ENCODE results near the gene KCNJ4. TPM values are rescaled to one million over a fixed set of nuclear protein-coding genes. Genes with fewer than 3 reads are reported as not detected.

KCNJ4 gene
- polyA plus RNA-seq, 1 donor (not counting 4 experiments of a cell fraction or from before 2014, with no cell fraction given) = not detected

- DNase-seq (ENCODE audit: low read depth, low spot score) (no peak), FAIRE-seq (no peak)
- TF ChIP-seq EZH2 (IDR thresholded peaks at IDR 0.05; ENCODE audit: low read length) (no peak), CTCF (optimal IDR thresholded peaks at IDR 0.05 in 1 of 3, IDR thresholded peaks at IDR 0.05 in 1 of 3, conservative IDR thresholded peaks at IDR 0.05 in 1 of 3; ENCODE audit: extremely low read depth in 1 of 3, insufficient read depth in 2 of 3, low read length in 3 of 3) (no peak)
- Histone ChIP-seq H3K4me2 (ENCODE audit: control insufficient read depth, extremely low read depth, insufficient read depth, low read depth, low read length) (no peak overlapping the region), H3K9me1 (ENCODE audit: control insufficient read depth, extremely low read depth, insufficient read depth, low read length) (no peaks in the 10 kb centered on the region), H3K4me1 (ENCODE audit: control insufficient read depth, extremely low read depth, insufficient read depth, low read length) (no peaks in the 10 kb centered on the region), H4K20me1 (ENCODE audit: control insufficient read depth, extremely low read depth, insufficient read depth, low read length) (no peaks in the 10 kb centered on the region), H3K9me3 (ENCODE audit: control insufficient read depth, low read depth, low read length) (no peaks in the 10 kb centered on the region), H3K36me3 (ENCODE audit: control insufficient read depth in 2 of 2, extremely low read depth in 1 of 2, insufficient read depth in 2 of 2, low read length in 2 of 2) (no peaks in the 10 kb centered on the region), H3K9ac (ENCODE audit: control insufficient read depth, extremely low read depth, insufficient read depth, low read length) (no peak overlapping the region), H3K27me3 (ENCODE audit: control insufficient read depth, extremely low read depth, insufficient read depth, low read length) (peaks cover 16% of the 10 kb centered on the region), H2AFZ (ENCODE audit: control insufficient read depth, low read length) (no peak overlapping the region), H3K79me2 (ENCODE audit: control insufficient read depth, insufficient read depth, low read length) (no peaks in the 10 kb centered on the region), H3K27ac (ENCODE audit: control insufficient read depth, insufficient read depth, low read length) (no peak overlapping the region), H3K4me3 (ENCODE audit: control insufficient read depth in 2 of 3, extremely low read depth in 1 of 3, insufficient read depth in 2 of 3, low read depth in 1 of 3, low read length in 3 of 3) (no peak overlapping the region)
- dilution Hi-C loops (cut with MboI; ENCODE audit: extremely low pct_ligation_motif_present, low sequenced_read_pairs) = no loop called here
These were observed 23.6 kb downstream of the KCNJ4 start for GRCh38 chr22:38431266-38432010.

GRCh38 chr22:38429499-38430068 is 25.4 kb downstream of the KCNJ4 start:
- Histone ChIP-seq H3K4me1 (ENCODE audit: control insufficient read depth, extremely low read depth, insufficient read depth, low read length) (no peaks in the 10 kb centered on the region), H3K9ac (ENCODE audit: control insufficient read depth, extremely low read depth, insufficient read depth, low read length) (no peak overlapping the region), H3K9me3 (ENCODE audit: control insufficient read depth, low read depth, low read length) (no peaks in the 10 kb centered on the region), H3K9me1 (ENCODE audit: control insufficient read depth, extremely low read depth, insufficient read depth, low read length) (no peaks in the 10 kb centered on the region), H3K79me2 (ENCODE audit: control insufficient read depth, insufficient read depth, low read length) (no peaks in the 10 kb centered on the region), H2AFZ (ENCODE audit: control insufficient read depth, low read length) (no peak overlapping the region), H4K20me1 (ENCODE audit: control insufficient read depth, extremely low read depth, insufficient read depth, low read length) (no peaks in the 10 kb centered on the region), H3K36me3 (ENCODE audit: control insufficient read depth in 2 of 2, extremely low read depth in 1 of 2, insufficient read depth in 2 of 2, low read length in 2 of 2) (no peaks in the 10 kb centered on the region), H3K4me2 (ENCODE audit: control insufficient read depth, extremely low read depth, insufficient read depth, low read depth, low read length) (no peak overlapping the region), H3K27ac (ENCODE audit: control insufficient read depth, insufficient read depth, low read length) (no peak overlapping the region), H3K4me3 (ENCODE audit: control insufficient read depth in 2 of 3, extremely low read depth in 1 of 3, insufficient read depth in 2 of 3, low read depth in 1 of 3, low read length in 3 of 3) (no peak overlapping the region), H3K27me3 (ENCODE audit: control insufficient read depth, extremely low read depth, insufficient read depth, low read length) (peaks cover 15% of the 10 kb centered on the region)
- dilution Hi-C loops (cut with MboI; ENCODE audit: extremely low pct_ligation_motif_present, low sequenced_read_pairs) = no loop called here
- FAIRE-seq (no peak), DNase-seq (ENCODE audit: low read depth, low spot score) (no peak)
- TF ChIP-seq CTCF (optimal IDR thresholded peaks at IDR 0.05 in 1 of 3, IDR thresholded peaks at IDR 0.05 in 1 of 3, conservative IDR thresholded peaks at IDR 0.05 in 1 of 3; ENCODE audit: extremely low read depth in 1 of 3, insufficient read depth in 2 of 3, low read length in 3 of 3) (no peak), EZH2 (IDR thresholded peaks at IDR 0.05; ENCODE audit: low read length) (no peak)
